Measurements from ENCODE around the gene LYZL1.
A peak's percentile ranks its signal among the peaks of the same experiment; 100 is the strongest.
"Not testable (repeated sequence)": the region's sequence is repeated elsewhere in the genome, so short reads cannot be mapped to it uniquely, and the experiment has no call there.

Gene LYZL1

GRCh38 chr10:29288906-29289305 is at the start of gene LYZL1:
Gene LYZL1, plus strand, starts transcription at chr10:29289070. Its CDS starts 2,798 bp downstream, at chr10:29291868.
- DNase-seq = not testable (repeated sequence)

- peak; percentile 75 for DNase-seq
Observed at GRCh38 chr10:29239569-29240472, 49.0 kb upstream of the LYZL1 start.

GRCh38 chr10:29240986-29241660 is 47.7 kb upstream of the LYZL1 start:
- DNase-seq = no peak

GRCh38 chr10:29241925-29242324 is 46.9 kb upstream of the LYZL1 start:
- DNase-seq = no peak

GRCh38 chr10:29243066-29243465 is 45.8 kb upstream of the LYZL1 start:
- no peak for DNase-seq

GRCh38 chr10:29243750-29244149 is 45.1 kb upstream of the LYZL1 start:
- peak; percentile 62 for DNase-seq

- DNase-seq = no peak
Observed at GRCh38 chr10:29244978-29245377, 43.9 kb upstream of the LYZL1 start.

- peak; percentile 59 for DNase-seq
Observed at GRCh38 chr10:29245476-29245875, 43.4 kb upstream of the LYZL1 start.

GRCh38 chr10:29246449-29246848 is 42.4 kb upstream of the LYZL1 start:
- no peak for DNase-seq

GRCh38 chr10:29248158-29248557 is 40.7 kb upstream of the LYZL1 start:
- DNase-seq = no peak

- DNase-seq = no peak
Observed at GRCh38 chr10:29249018-29249417, 39.9 kb upstream of the LYZL1 start.

- DNase-seq = no peak
Observed at GRCh38 chr10:29250066-29250465, 38.8 kb upstream of the LYZL1 start.

- peak; percentile 62 for DNase-seq
Observed at GRCh38 chr10:29252811-29253689, 35.8 kb upstream of the LYZL1 start.

GRCh38 chr10:29253690-29254029 is 35.2 kb upstream of the LYZL1 start:
- DNase-seq = no peak

- peak; percentile 100 for DNase-seq
Observed at GRCh38 chr10:29254123-29255046, 34.5 kb upstream of the LYZL1 start.

GRCh38 chr10:29255104-29255503 is 33.8 kb upstream of the LYZL1 start:
- DNase-seq = no peak

GRCh38 chr10:29256019-29256418 is 32.9 kb upstream of the LYZL1 start:
- no peak for DNase-seq

GRCh38 chr10:29256586-29256985 is 32.3 kb upstream of the LYZL1 start:
- no peak for DNase-seq

- DNase-seq = peak; percentile 77
Observed at GRCh38 chr10:29257106-29257783, 31.6 kb upstream of the LYZL1 start.

- no peak for DNase-seq
Observed at GRCh38 chr10:29257784-29258135, 31.1 kb upstream of the LYZL1 start.

- no peak for DNase-seq
Observed at GRCh38 chr10:29259498-29259897, 29.4 kb upstream of the LYZL1 start.

GRCh38 chr10:29263506-29263905 is 25.4 kb upstream of the LYZL1 start:
- DNase-seq = no peak

All from islet precursor cell (in vitro differentiated cells).